Measurements from ENCODE around the gene TMCC2.

TMCC2 gene

DNA sequence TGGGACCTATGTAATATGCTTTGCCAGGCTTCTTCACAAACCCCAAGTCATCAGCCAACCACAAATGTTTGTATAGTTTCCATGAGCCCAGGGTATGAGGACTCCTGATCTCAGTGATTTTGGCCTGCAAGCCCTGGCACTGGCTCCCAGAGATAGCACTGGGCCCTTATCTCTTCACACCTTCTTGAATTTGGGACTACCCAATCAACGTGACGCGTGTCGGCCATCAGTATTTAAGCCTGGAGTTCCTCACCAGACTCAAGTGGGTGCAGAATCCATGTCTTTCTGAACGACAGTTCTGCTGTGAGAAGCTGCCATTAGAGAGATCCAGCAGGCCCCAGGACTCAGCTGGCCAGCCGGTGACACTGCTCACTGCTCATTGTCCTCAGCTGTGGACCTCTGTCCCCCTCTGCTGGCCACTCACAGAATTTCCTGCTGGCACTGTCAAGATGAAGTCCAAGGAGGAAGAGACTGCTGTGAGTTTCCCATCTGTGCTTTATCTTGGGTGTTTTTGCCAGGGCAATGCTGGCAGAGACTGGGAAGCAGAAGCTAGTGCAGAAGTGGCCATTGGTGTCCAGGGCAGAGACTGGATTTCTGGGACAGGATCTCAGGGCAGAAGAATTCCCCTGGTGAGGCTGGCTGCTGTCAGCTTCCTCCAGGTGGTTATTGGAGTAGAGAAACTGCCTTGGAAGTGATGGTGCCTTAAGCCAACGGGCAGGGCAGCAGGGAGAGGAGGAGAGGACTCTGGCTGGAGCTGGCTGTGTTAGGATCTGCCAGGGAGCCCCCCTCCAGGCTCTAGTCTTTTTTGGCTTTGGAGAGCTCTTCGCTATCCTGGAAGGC, 28.4 kb downstream of the TMCC2 start:
- Histone ChIP-seq H3K14ac (ENCODE audit: low read length in 2 of 2) (no peak overlapping the region), H3K27ac (ENCODE audit: low read length, poor library complexity, severe bottlenecking) (no peak overlapping the region), H4K91ac (ENCODE audit: low read length) (no peak overlapping the region), H2AFZ (ENCODE audit: low read depth, low read length) (no peak overlapping the region), H2BK15ac (ENCODE audit: low read depth, poor library complexity, severe bottlenecking) (no peak overlapping the region), H3K4me1 (ENCODE audit: control insufficient read depth, insufficient read depth, low read depth, low read length) (peaks cover 15% of the 10 kb centered on the region), H3K9me3 (ENCODE audit: control insufficient read depth, low read length) (no peaks in the 10 kb centered on the region), H3K23ac (ENCODE audit: low read length in 2 of 2) (no peak overlapping the region), H2BK120ac (ENCODE audit: low read depth, low read length) (no peak overlapping the region), H2AK5ac (ENCODE audit: low read length, severe bottlenecking) (peak overlapping the region; percentile 24), H3K4ac (ENCODE audit: low read depth in 1 of 2, low read length in 2 of 2) (no peak overlapping the region), H3K4me2 (ENCODE audit: low read length, poor library complexity, severe bottlenecking) (no peak overlapping the region), H3K9ac (ENCODE audit: low read length) (peak overlapping the region; percentile 39), H3K18ac (ENCODE audit: low read depth in 1 of 2, low read length in 2 of 2) (peak overlapping the region in 1 of 2 experiments; percentile 43), H3K36me3 (ENCODE audit: control insufficient read depth in 1 of 2, insufficient read depth in 2 of 2, low read depth in 1 of 2, low read length in 2 of 2) (no peaks in the 10 kb centered on the region), H2BK5ac (ENCODE audit: low read depth, low read length, poor library complexity, severe bottlenecking) (no peak overlapping the region), H3K4me3 (ENCODE audit: insufficient read depth in 1 of 2, low read depth in 1 of 2, low read length in 2 of 2) (no peak overlapping the region), H4K8ac (ENCODE audit: low read length) (no peak overlapping the region), H3K27me3 (ENCODE audit: control insufficient read depth in 1 of 2, insufficient read depth in 1 of 2, low read length in 2 of 2) (no peaks in the 10 kb centered on the region), H2BK12ac (ENCODE audit: low read length in 2 of 2) (peak overlapping the region in 1 of 2 experiments; percentile 31), H3K79me1 (replicated peaks; ENCODE audit: low read length, poor library complexity, severe bottlenecking) (no peaks in the 10 kb centered on the region)
- peak; percentile 86 for DNase-seq
- 40% methylated on average over 8 of the region's 8 CpGs for WGBS

DNA sequence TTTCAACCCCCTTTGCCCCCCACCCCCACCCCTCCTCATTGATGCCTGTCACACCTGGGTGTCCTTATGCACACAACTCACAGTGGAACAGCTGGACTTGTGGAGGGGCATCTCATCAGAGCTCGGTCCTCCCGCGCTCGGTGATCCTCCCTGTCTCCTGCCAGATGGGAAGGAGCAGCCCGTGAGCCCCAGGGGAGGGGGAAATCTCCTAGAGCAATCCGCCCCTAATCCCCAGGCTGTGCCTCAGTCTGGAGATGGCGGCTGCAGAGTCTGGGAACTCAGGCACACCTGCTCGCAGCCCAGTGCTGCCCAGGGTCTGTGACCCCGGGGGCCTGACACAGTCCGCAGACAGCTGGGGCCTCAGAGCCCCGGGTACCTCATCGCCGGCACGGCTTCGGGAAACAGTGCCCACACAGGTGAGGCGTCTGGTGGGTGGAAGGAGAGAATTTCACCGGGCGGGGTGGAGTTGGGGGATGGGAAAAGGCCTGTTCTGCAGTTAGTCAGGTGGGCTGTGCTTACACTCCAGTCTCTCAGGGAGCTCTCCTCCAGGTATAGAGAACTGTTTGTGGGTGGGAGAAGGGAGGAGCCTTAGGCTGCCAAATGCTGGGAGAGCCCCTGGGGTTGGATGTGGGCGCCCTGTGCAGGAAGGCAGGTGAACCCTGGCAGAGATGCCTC, 29.3 kb downstream of the TMCC2 start:
- H3K27ac ChIP-seq (ENCODE audit: low read length, poor library complexity, severe bottlenecking) = no peak overlapping the region
- no peak overlapping the region for H2BK5ac ChIP-seq (ENCODE audit: low read depth, low read length, poor library complexity, severe bottlenecking)
- H2BK15ac ChIP-seq (ENCODE audit: low read depth, poor library complexity, severe bottlenecking) = peak overlapping the region; percentile 93
- no peak for DNase-seq
- no peak overlapping the region for H3K14ac ChIP-seq (ENCODE audit: low read length in 2 of 2)
- H2BK12ac ChIP-seq (ENCODE audit: low read length in 2 of 2) = no peak overlapping the region
- H3K23ac ChIP-seq (ENCODE audit: low read length in 2 of 2) = no peak overlapping the region
- H3K4me2 ChIP-seq (ENCODE audit: low read length, poor library complexity, severe bottlenecking) = no peak overlapping the region
- H2AK5ac ChIP-seq (ENCODE audit: low read length, severe bottlenecking) = no peak overlapping the region
- no peaks in the 10 kb centered on the region for H3K36me3 ChIP-seq (ENCODE audit: control insufficient read depth in 1 of 2, insufficient read depth in 2 of 2, low read depth in 1 of 2, low read length in 2 of 2)
- H3K9me3 ChIP-seq (ENCODE audit: control insufficient read depth, low read length) = no peaks in the 10 kb centered on the region
- no peak overlapping the region for H3K4me3 ChIP-seq (ENCODE audit: insufficient read depth in 1 of 2, low read depth in 1 of 2, low read length in 2 of 2)
- H2BK120ac ChIP-seq (ENCODE audit: low read depth, low read length) = peak overlapping the region; percentile 11
- no peaks in the 10 kb centered on the region for H3K79me1 ChIP-seq (replicated peaks; ENCODE audit: low read length, poor library complexity, severe bottlenecking)
- no peak overlapping the region for H4K8ac ChIP-seq (ENCODE audit: low read length)
- H4K91ac ChIP-seq (ENCODE audit: low read length) = peak overlapping the region; percentile 54
- 88% methylated on average over 19 of the region's 19 CpGs for WGBS
- no peak overlapping the region for H3K9ac ChIP-seq (ENCODE audit: low read length)
- H3K4me1 ChIP-seq (ENCODE audit: control insufficient read depth, insufficient read depth, low read depth, low read length) = peaks cover 20% of the 10 kb centered on the region
- no peak overlapping the region for H2AFZ ChIP-seq (ENCODE audit: low read depth, low read length)
- no peak overlapping the region for H3K4ac ChIP-seq (ENCODE audit: low read depth in 1 of 2, low read length in 2 of 2)
- no peaks in the 10 kb centered on the region for H3K27me3 ChIP-seq (ENCODE audit: control insufficient read depth in 1 of 2, insufficient read depth in 1 of 2, low read length in 2 of 2)
- H3K18ac ChIP-seq (ENCODE audit: low read depth in 1 of 2, low read length in 2 of 2) = no peak overlapping the region

- DNase-seq = no peak
- Histone ChIP-seq H2AFZ (ENCODE audit: low read depth, low read length) (no peak overlapping the region), H4K91ac (ENCODE audit: low read length) (peak overlapping the region; percentile 12), H4K8ac (ENCODE audit: low read length) (no peak overlapping the region), H3K18ac (ENCODE audit: low read depth in 1 of 2, low read length in 2 of 2) (peak overlapping the region in 1 of 2 experiments; percentile 49), H3K36me3 (ENCODE audit: control insufficient read depth in 1 of 2, insufficient read depth in 2 of 2, low read depth in 1 of 2, low read length in 2 of 2) (no peaks in the 10 kb centered on the region), H3K9ac (ENCODE audit: low read length) (peak overlapping the region; percentile 63), H2BK120ac (ENCODE audit: low read depth, low read length) (peak overlapping the region; percentile 42), H3K23ac (ENCODE audit: low read length in 2 of 2) (no peak overlapping the region), H2BK15ac (ENCODE audit: low read depth, poor library complexity, severe bottlenecking) (no peak overlapping the region), H3K9me3 (ENCODE audit: control insufficient read depth, low read length) (no peaks in the 10 kb centered on the region), H3K79me1 (replicated peaks; ENCODE audit: low read length, poor library complexity, severe bottlenecking) (no peaks in the 10 kb centered on the region), H2BK12ac (ENCODE audit: low read length in 2 of 2) (peak overlapping the region; percentile 71 to 89), H2AK5ac (ENCODE audit: low read length, severe bottlenecking) (peak overlapping the region; percentile 54), H3K27ac (ENCODE audit: low read length, poor library complexity, severe bottlenecking) (no peak overlapping the region), H3K27me3 (ENCODE audit: control insufficient read depth in 1 of 2, insufficient read depth in 1 of 2, low read length in 2 of 2) (no peaks in the 10 kb centered on the region), H3K4me2 (ENCODE audit: low read length, poor library complexity, severe bottlenecking) (no peak overlapping the region), H3K4me1 (ENCODE audit: control insufficient read depth, insufficient read depth, low read depth, low read length) (peaks cover 26% of the 10 kb centered on the region), H3K14ac (ENCODE audit: low read length in 2 of 2) (no peak overlapping the region), H3K4me3 (ENCODE audit: insufficient read depth in 1 of 2, low read depth in 1 of 2, low read length in 2 of 2) (no peak overlapping the region), H3K4ac (ENCODE audit: low read depth in 1 of 2, low read length in 2 of 2) (peak overlapping the region; percentile 22 to 52), H2BK5ac (ENCODE audit: low read depth, low read length, poor library complexity, severe bottlenecking) (no peak overlapping the region)
- WGBS = 83% methylated on average over 2 of the region's 2 CpGs
Observed at GRCh38 chr1:205257735-205258134, 30.0 kb downstream of the TMCC2 start.

DNA sequence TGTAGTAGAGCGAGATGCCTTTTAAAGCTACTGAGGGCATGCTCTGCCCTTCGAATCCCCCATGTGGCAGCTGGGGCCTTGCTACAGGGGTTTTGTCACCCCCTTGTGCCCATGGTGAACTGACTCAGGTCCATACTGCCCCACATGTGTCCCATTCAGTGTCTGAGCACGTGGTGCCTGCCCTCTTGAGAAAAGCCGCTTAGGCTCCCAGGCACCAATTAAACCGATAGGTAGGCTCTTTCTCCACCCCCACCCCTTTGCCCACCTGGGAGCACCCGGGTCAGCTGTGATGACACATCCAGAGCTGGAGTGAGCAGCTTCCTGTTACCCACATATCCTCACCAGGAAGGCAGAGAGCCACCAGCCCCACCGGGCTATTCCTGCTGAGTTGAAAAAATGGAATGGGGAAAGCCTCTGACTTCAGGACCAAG, 30.5 kb downstream of the TMCC2 start:
- H2BK12ac ChIP-seq (ENCODE audit: low read length in 2 of 2) = peak overlapping the region; percentile 71 to 89
- H3K9ac ChIP-seq (ENCODE audit: low read length) = peak overlapping the region; percentile 63
- peak overlapping the region; percentile 68 to 73 for H3K18ac ChIP-seq (ENCODE audit: low read depth in 1 of 2, low read length in 2 of 2)
- H2BK15ac ChIP-seq (ENCODE audit: low read depth, poor library complexity, severe bottlenecking) = no peak overlapping the region
- H3K9me3 ChIP-seq (ENCODE audit: control insufficient read depth, low read length) = no peaks in the 10 kb centered on the region
- whole genome bisulfite sequencing = 76% methylated on average over 6 of the region's 7 CpGs
- H2BK120ac ChIP-seq (ENCODE audit: low read depth, low read length) = peak overlapping the region; percentile 42
- H3K4ac ChIP-seq (ENCODE audit: low read depth in 1 of 2, low read length in 2 of 2) = peak overlapping the region; percentile 22 to 52
- no peak overlapping the region for H3K4me2 ChIP-seq (ENCODE audit: low read length, poor library complexity, severe bottlenecking)
- H3K4me1 ChIP-seq (ENCODE audit: control insufficient read depth, insufficient read depth, low read depth, low read length) = peaks cover 29% of the 10 kb centered on the region
- peak overlapping the region; percentile 80 for H4K8ac ChIP-seq (ENCODE audit: low read length)
- no peak overlapping the region for H3K14ac ChIP-seq (ENCODE audit: low read length in 2 of 2)
- DNase-seq = no peak
- peak overlapping the region; percentile 66 for H3K27ac ChIP-seq (ENCODE audit: low read length, poor library complexity, severe bottlenecking)
- peak overlapping the region; percentile 10 for H4K91ac ChIP-seq (ENCODE audit: low read length)
- H3K36me3 ChIP-seq (ENCODE audit: control insufficient read depth in 1 of 2, insufficient read depth in 2 of 2, low read depth in 1 of 2, low read length in 2 of 2) = no peaks in the 10 kb centered on the region
- no peak overlapping the region for H2BK5ac ChIP-seq (ENCODE audit: low read depth, low read length, poor library complexity, severe bottlenecking)
- no peaks in the 10 kb centered on the region for H3K27me3 ChIP-seq (ENCODE audit: control insufficient read depth in 1 of 2, insufficient read depth in 1 of 2, low read length in 2 of 2)
- H2AFZ ChIP-seq (ENCODE audit: low read depth, low read length) = no peak overlapping the region
- H3K23ac ChIP-seq (ENCODE audit: low read length in 2 of 2) = no peak overlapping the region
- peak overlapping the region; percentile 1 for H2AK5ac ChIP-seq (ENCODE audit: low read length, severe bottlenecking)
- H3K79me1 ChIP-seq (replicated peaks; ENCODE audit: low read length, poor library complexity, severe bottlenecking) = no peaks in the 10 kb centered on the region
- no peak overlapping the region for H3K4me3 ChIP-seq (ENCODE audit: insufficient read depth in 1 of 2, low read depth in 1 of 2, low read length in 2 of 2)
